Body of pancreas (tissue), 4 donors: Measurements from ENCODE around the gene SERPINB1.
A peak's percentile ranks its signal among the peaks of the same experiment; 100 is the strongest.

ENCODE experiments used
- POLR2A ChIP-seq, 3 donors: fragments of 450-650 bp; IDR thresholded peaks; one replicate each; pipeline ENCODE4 v1.6.1; 2016; ENCODE audit warnings: antibody characterized with exemption in 3 of 3, mild to moderate bottlenecking in 2 of 3
- TF ChIP-seq, protein P1 (sequence below), 7 experiments: fragments of 450-650 bp in 4 of 7; fragments of 200-600 bp in 3 of 7; sonication (generic) in 3 of 7; IDR thresholded peaks; one replicate each; pipeline ENCODE4 v1.5.1; 2016 to 2019; ENCODE audit warnings: antibody characterized with exemption in 7 of 7

DNA sequence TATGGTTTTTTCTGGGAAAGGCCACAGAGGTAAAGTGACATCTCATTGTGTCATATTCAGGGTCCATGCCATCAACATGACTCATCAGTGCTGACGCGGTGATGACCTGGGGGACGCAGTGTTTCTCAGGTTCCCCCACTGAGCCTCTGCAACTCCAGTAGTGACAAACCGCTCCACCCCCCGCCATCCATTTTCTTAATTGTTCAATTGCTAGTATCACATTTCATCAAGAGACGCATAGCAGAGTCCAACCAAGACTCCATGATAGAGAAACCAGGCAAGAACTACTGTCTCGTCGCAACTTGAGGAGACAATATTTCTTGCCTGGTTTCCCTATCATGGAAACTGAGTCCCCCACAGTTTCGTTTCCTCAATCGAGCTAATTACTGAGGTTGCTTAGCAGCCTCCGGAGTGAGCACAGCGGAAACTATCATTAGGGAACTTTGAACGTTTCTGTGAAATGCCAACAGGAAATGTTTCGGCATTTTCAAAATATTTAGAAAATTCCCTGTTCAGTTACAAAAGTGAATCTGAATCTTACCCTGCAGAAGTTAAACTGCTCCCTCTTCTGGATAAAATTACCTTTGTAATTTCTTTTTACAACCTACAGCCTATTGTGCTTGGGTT lies 12.2 kb upstream of the SERPINB1 start:
- TF ChIP-seq POLR2A (IDR thresholded peaks at IDR 0.05): peak in 2 of 3 donors; percentile 31 to 37
- TF ChIP-seq, protein P1, sequence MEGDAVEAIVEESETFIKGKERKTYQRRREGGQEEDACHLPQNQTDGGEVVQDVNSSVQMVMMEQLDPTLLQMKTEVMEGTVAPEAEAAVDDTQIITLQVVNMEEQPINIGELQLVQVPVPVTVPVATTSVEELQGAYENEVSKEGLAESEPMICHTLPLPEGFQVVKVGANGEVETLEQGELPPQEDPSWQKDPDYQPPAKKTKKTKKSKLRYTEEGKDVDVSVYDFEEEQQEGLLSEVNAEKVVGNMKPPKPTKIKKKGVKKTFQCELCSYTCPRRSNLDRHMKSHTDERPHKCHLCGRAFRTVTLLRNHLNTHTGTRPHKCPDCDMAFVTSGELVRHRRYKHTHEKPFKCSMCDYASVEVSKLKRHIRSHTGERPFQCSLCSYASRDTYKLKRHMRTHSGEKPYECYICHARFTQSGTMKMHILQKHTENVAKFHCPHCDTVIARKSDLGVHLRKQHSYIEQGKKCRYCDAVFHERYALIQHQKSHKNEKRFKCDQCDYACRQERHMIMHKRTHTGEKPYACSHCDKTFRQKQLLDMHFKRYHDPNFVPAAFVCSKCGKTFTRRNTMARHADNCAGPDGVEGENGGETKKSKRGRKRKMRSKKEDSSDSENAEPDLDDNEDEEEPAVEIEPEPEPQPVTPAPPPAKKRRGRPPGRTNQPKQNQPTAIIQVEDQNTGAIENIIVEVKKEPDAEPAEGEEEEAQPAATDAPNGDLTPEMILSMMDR (IDR thresholded peaks at IDR 0.05): peak; percentile 35 to 59 (median 55)
